ENCODE data around the gene CDT1.

The CDT1 gene

GRCh38 chr16:88806491-88807111 is 3.0 kb downstream of the CDT1 start:
- WGBS (ENCODE audit: insufficient coverage) = 96% methylated on average over 24 of the region's 27 CpGs

GRCh38 chr16:88807142-88807625 is 3.6 kb downstream of the CDT1 start:
- WGBS (ENCODE audit: insufficient coverage) = 98% methylated on average over 24 of the region's 24 CpGs
- Histone ChIP-seq H3K9me3 (ENCODE audit: control extremely low read depth in 1 of 5, control insufficient read depth in 4 of 5, insufficient read depth in 2 of 5, low read depth in 1 of 5, low read length in 4 of 5) (no peaks in the 10 kb centered on the region), H3K36me3 (ENCODE audit: control insufficient read depth in 4 of 4, insufficient read depth in 4 of 4, low read length in 3 of 4) (peaks cover 0 to 59% (median 31%) of the 10 kb centered on the region in 4 experiments), H3K27me3 (replicated peaks in 2 of 5; ENCODE audit: control insufficient read depth in 4 of 5, insufficient read depth in 5 of 5, low read length in 4 of 5) (no peaks in the 10 kb centered on the region), H3K4me1 (ENCODE audit: control extremely low read depth in 1 of 4, control insufficient read depth in 4 of 4, insufficient read depth in 4 of 4, low read length in 3 of 4) (peaks cover 0 to 57% (median 45%) of the 10 kb centered on the region in 4 experiments), H3K27ac (ENCODE audit: insufficient read depth in 1 of 2, low read depth in 1 of 2, low read length in 2 of 2, poor library complexity in 1 of 2, severe bottlenecking in 2 of 2) (no peak overlapping the region), H3K4me3 (ENCODE audit: control insufficient read depth in 1 of 7, extremely low read depth in 1 of 7, insufficient read depth in 4 of 7, low read depth in 2 of 7, low read length in 6 of 7) (no peak overlapping the region)
- no peak for DNase-seq
- CTCF ChIA-PET = interaction anchor here (1.0 to 1.6 kb wide), 3 partner anchors 12 to 23 kb away, joined by 3 to 5 read pairs (median 4); no protein-coding TSS in a partner anchor
- POLR2A ChIA-PET = no interaction called here

More at GRCh38 chr16:88806491-88807111, 3.0 kb downstream of the CDT1 start:
- H3K27ac ChIP-seq (ENCODE audit: insufficient read depth in 1 of 2, low read depth in 1 of 2, low read length in 2 of 2, poor library complexity in 1 of 2, severe bottlenecking in 2 of 2) = no peak overlapping the region
- H3K4me1 ChIP-seq (ENCODE audit: control extremely low read depth in 1 of 4, control insufficient read depth in 4 of 4, insufficient read depth in 4 of 4, low read length in 3 of 4) = peaks cover 0 to 59% (median 48%) of the 10 kb centered on the region in 4 experiments
- no peaks in the 10 kb centered on the region for H3K9me3 ChIP-seq (ENCODE audit: control extremely low read depth in 1 of 5, control insufficient read depth in 4 of 5, insufficient read depth in 2 of 5, low read depth in 1 of 5, low read length in 4 of 5)
- no peak for DNase-seq
- ChIA-PET POLR2A (interaction anchor here (1.1 kb wide), 1 partner anchor 13 kb away, joined by 5 read pairs; no protein-coding TSS in a partner anchor), CTCF (interaction anchor here (0.7 to 1.6 kb wide), 3 partner anchors 13 to 85 kb away, joined by 3 to 5 read pairs (median 3); no protein-coding TSS in a partner anchor)
- H3K4me3 ChIP-seq (ENCODE audit: control insufficient read depth in 1 of 7, extremely low read depth in 1 of 7, insufficient read depth in 4 of 7, low read depth in 2 of 7, low read length in 6 of 7) = no peak overlapping the region
- no peaks in the 10 kb centered on the region for H3K27me3 ChIP-seq (replicated peaks in 2 of 5; ENCODE audit: control insufficient read depth in 4 of 5, insufficient read depth in 5 of 5, low read length in 4 of 5)
- peaks cover 0 to 59% (median 31%) of the 10 kb centered on the region in 4 experiments for H3K36me3 ChIP-seq (ENCODE audit: control insufficient read depth in 4 of 4, insufficient read depth in 4 of 4, low read length in 3 of 4)

DNA sequence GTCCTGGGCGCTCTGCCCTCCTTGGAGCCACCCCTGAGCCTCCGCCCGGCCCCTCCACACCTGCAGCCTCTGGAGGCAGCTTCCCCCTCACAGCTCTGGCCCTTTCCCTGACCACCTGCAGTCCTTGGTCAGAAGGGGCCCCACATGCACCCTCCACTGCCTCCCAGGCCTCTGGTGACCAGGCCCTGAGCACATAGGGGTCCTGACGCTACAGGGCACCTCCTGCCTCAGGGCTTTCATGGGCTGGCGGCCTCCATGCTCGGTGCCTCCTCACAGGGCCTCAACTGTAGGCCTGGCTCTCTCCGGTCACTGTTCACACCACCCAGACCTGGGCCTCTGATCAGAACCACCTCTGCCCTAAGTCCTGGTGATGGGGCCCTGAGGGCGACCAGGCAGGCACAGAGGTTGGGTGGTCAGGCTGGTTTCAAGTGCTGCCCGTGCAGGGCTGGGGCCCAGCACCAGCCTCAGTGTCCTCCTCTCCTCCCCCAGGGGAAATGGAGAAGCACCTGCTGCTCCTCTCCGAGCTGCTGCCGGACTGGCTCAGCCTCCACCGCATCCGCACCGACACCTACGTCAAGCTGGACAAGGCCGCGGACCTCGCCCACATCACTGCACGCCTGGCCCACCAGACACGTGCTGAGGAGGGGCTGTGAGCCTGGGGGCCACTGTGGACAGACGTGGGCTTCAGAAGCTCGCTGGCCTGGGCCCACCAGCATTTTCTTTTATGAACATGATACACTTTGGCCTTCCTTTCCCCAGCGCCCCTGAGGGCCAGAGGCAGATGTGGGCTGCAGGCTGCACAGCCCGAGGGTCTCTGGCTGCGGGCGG is 4.3 kb downstream of the CDT1 start:
- WGBS (ENCODE audit: insufficient coverage) = 97% methylated on average over 23 of the region's 26 CpGs

DNA sequence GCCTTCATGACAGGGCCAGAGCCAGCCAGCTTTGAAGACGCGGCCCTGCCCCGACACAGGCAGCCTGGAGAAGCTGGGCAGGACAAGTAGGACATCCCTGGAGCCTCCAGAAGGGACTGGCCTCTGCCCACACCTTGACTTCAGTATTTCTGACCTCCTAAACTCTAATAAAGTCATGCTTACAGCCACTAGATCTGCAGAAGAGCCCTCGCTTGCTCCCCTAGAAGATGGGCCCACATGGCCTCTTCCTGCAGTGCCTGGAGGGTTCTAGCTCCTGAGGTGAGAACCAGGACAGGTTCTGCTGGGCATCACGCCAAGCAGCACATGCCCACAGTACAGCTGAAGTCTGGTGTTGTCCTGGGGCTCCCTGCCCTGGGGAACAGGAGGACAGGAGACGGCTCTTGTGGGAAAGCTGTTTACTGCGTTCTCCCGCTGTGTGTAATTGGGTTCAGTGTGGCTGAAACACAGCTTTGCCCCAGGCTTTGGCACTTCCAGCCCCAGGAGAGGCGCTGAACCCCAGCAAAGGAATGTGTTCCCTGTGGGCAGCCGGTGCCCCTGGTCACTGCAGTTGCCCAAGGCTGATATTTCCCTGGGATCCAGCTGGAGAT is 5.6 kb downstream of the CDT1 start:
- no peak for DNase-seq
- no peaks in the 10 kb centered on the region for H3K9me3 ChIP-seq (ENCODE audit: control extremely low read depth in 1 of 5, control insufficient read depth in 4 of 5, insufficient read depth in 2 of 5, low read depth in 1 of 5, low read length in 4 of 5)
- POLR2A ChIA-PET = interaction anchor here (1.1 kb wide), 1 partner anchor 169 kb away, joined by 4 read pairs; no protein-coding TSS in a partner anchor
- peaks cover 0 to 59% (median 31%) of the 10 kb centered on the region in 4 experiments for H3K36me3 ChIP-seq (ENCODE audit: control insufficient read depth in 4 of 4, insufficient read depth in 4 of 4, low read length in 3 of 4)
- no peaks in the 10 kb centered on the region for H3K27me3 ChIP-seq (replicated peaks in 2 of 5; ENCODE audit: control insufficient read depth in 4 of 5, insufficient read depth in 5 of 5, low read length in 4 of 5)
- WGBS (ENCODE audit: insufficient coverage) = 94% methylated on average over 10 of the region's 10 CpGs
- H3K27ac ChIP-seq (ENCODE audit: insufficient read depth in 1 of 2, low read depth in 1 of 2, low read length in 2 of 2, poor library complexity in 1 of 2, severe bottlenecking in 2 of 2) = no peak overlapping the region
- H3K4me1 ChIP-seq (ENCODE audit: control extremely low read depth in 1 of 4, control insufficient read depth in 4 of 4, insufficient read depth in 4 of 4, low read length in 3 of 4) = peaks cover 0 to 67% (median 44%) of the 10 kb centered on the region in 4 experiments
- no peak overlapping the region for H3K4me3 ChIP-seq (ENCODE audit: control insufficient read depth in 1 of 7, extremely low read depth in 1 of 7, insufficient read depth in 4 of 7, low read depth in 2 of 7, low read length in 6 of 7)
- CTCF ChIA-PET = interaction anchor here (0.8 to 1.8 kb wide), 8 partner anchors 8 to 72 kb away, joined by 3 to 11 read pairs (median 4); no protein-coding TSS in a partner anchor

More for the DNA sequence above, 4.3 kb downstream of the CDT1 start:
- Histone ChIP-seq H3K9me3 (ENCODE audit: control extremely low read depth in 1 of 5, control insufficient read depth in 4 of 5, insufficient read depth in 2 of 5, low read depth in 1 of 5, low read length in 4 of 5) (no peaks in the 10 kb centered on the region), H3K27ac (ENCODE audit: insufficient read depth in 1 of 2, low read depth in 1 of 2, low read length in 2 of 2, poor library complexity in 1 of 2, severe bottlenecking in 2 of 2) (no peak overlapping the region), H3K4me1 (ENCODE audit: control extremely low read depth in 1 of 4, control insufficient read depth in 4 of 4, insufficient read depth in 4 of 4, low read length in 3 of 4) (peaks cover 0 to 61% (median 45%) of the 10 kb centered on the region in 4 experiments), H3K36me3 (ENCODE audit: control insufficient read depth in 4 of 4, insufficient read depth in 4 of 4, low read length in 3 of 4) (peaks cover 0 to 59% (median 31%) of the 10 kb centered on the region in 4 experiments), H3K4me3 (ENCODE audit: control insufficient read depth in 1 of 7, extremely low read depth in 1 of 7, insufficient read depth in 4 of 7, low read depth in 2 of 7, low read length in 6 of 7) (no peak overlapping the region), H3K27me3 (replicated peaks in 2 of 5; ENCODE audit: control insufficient read depth in 4 of 5, insufficient read depth in 5 of 5, low read length in 4 of 5) (no peaks in the 10 kb centered on the region)
- ChIA-PET POLR2A (interaction anchor here (0.6 kb wide), 1 partner anchor 349 kb away, joined by 3 read pairs; no protein-coding TSS in a partner anchor), CTCF (interaction anchor here (1.0 to 1.4 kb wide), 4 partner anchors 11 to 71 kb away, joined by 3 to 5 read pairs (median 4); no protein-coding TSS in a partner anchor)
- DNase-seq = no peak

- CTCF ChIA-PET = interaction anchor here (0.6 to 2.1 kb wide), 13 partner anchors 9 to 74 kb away, joined by 3 to 11 read pairs (median 4); no protein-coding TSS in a partner anchor
- Histone ChIP-seq H3K4me3 (ENCODE audit: control insufficient read depth in 1 of 7, extremely low read depth in 1 of 7, insufficient read depth in 4 of 7, low read depth in 2 of 7, low read length in 6 of 7) (peak overlapping the region in 3 of 7 experiments; percentile 77 to 82 (median 79)), H3K27me3 (replicated peaks in 2 of 5; ENCODE audit: control insufficient read depth in 4 of 5, insufficient read depth in 5 of 5, low read length in 4 of 5) (no peaks in the 10 kb centered on the region), H3K4me1 (ENCODE audit: control extremely low read depth in 1 of 4, control insufficient read depth in 4 of 4, insufficient read depth in 4 of 4, low read length in 3 of 4) (peaks cover 0 to 61% (median 38%) of the 10 kb centered on the region in 4 experiments), H3K36me3 (ENCODE audit: control insufficient read depth in 4 of 4, insufficient read depth in 4 of 4, low read length in 3 of 4) (peaks cover 0 to 56% (median 31%) of the 10 kb centered on the region in 4 experiments), H3K9me3 (ENCODE audit: control extremely low read depth in 1 of 5, control insufficient read depth in 4 of 5, insufficient read depth in 2 of 5, low read depth in 1 of 5, low read length in 4 of 5) (no peaks in the 10 kb centered on the region), H3K27ac (ENCODE audit: insufficient read depth in 1 of 2, low read depth in 1 of 2, low read length in 2 of 2, poor library complexity in 1 of 2, severe bottlenecking in 2 of 2) (peak overlapping the region in 1 of 2 experiments; percentile 81)
- DNase-seq = no peak
- POLR2A ChIA-PET = interaction anchor here (0.5 to 1.2 kb wide), 6 partner anchors 16 to 694 kb away, joined by 3 to 6 read pairs (median 4); partner anchors contain the start of genes PIEZO1 and ZNF778
- 95% methylated on average over 7 of the region's 10 CpGs for WGBS (ENCODE audit: insufficient coverage)
Measured at GRCh38 chr16:88809676-88810165, 6.1 kb downstream of the CDT1 start.

All from common myeloid progenitor, CD34-positive (primary cell).